GM19238 (cell line): ENCODE data around the gene ERC1.

ENCODE experiments used
- DNase-seq: peaks from one replicate; pipeline ENCODE4 v3.0.0; 2011; ENCODE audit warnings: low spot score; ENCODE audit not compliant: insufficient read length

The ERC1 gene

GRCh38 chr12:1504895-1505311, 513.9 kb downstream of the ERC1 start:
- no peak for DNase-seq

- DNase-seq = no peak
Measured at GRCh38 chr12:1505576-1505975, 514.6 kb downstream of the ERC1 start.

- no peak for DNase-seq
Measured at GRCh38 chr12:1507308-1507707, 516.3 kb downstream of the ERC1 start.

- no peak for DNase-seq
Measured at GRCh38 chr12:1509413-1510052, 518.5 kb downstream of the ERC1 start.

GRCh38 chr12:1510056-1510812, 519.2 kb downstream of the ERC1 start:
- DNase-seq = no peak

- no peak for DNase-seq
Measured at GRCh38 chr12:1515010-1515409, 524.0 kb downstream of the ERC1 start.

- DNase-seq = no peak
Measured at GRCh38 chr12:1515428-1515827, 524.4 kb downstream of the ERC1 start.

GRCh38 chr12:1517007-1517406, 526.0 kb downstream of the ERC1 start:
- DNase-seq = no peak

GRCh38 chr12:1517734-1518525, 526.9 kb downstream of the ERC1 start:
- no peak for DNase-seq

GRCh38 chr12:1518591-1519516, 527.8 kb downstream of the ERC1 start:
- no peak for DNase-seq

- no peak for DNase-seq
Measured at GRCh38 chr12:1519642-1520041, 528.6 kb downstream of the ERC1 start.

GRCh38 chr12:1523046-1523445, 532.0 kb downstream of the ERC1 start:
- DNase-seq = no peak

- DNase-seq = no peak
Measured at GRCh38 chr12:1523558-1524050, 532.6 kb downstream of the ERC1 start.

- DNase-seq = no peak
Measured at GRCh38 chr12:1525858-1526257, 534.8 kb downstream of the ERC1 start.

- no peak for DNase-seq
Measured at GRCh38 chr12:1527789-1528188, 536.8 kb downstream of the ERC1 start.

- DNase-seq = no peak
Measured at GRCh38 chr12:1528791-1529190, 537.8 kb downstream of the ERC1 start.

- no peak for DNase-seq
Measured at GRCh38 chr12:1529228-1529861, 538.3 kb downstream of the ERC1 start.

GRCh38 chr12:1529862-1530591, 539.0 kb downstream of the ERC1 start:
- peak; percentile 44 for DNase-seq

GRCh38 chr12:1530592-1531152, 539.6 kb downstream of the ERC1 start:
- peak; percentile 37 for DNase-seq
